HEK293T (cell line): ENCODE data around the gene ZFYVE21.

Experiments
- CTCF ChIA-PET: fragments of 350-600 bp; formaldehyde crosslinking; extraction: SDS; loops from one replicate; lab custom pipeline; 2021; ENCODE audit warnings: antibody characterized with exemption, inconsistent platforms; lab: Yijun Ruan, JAX
- POLR2A ChIA-PET: fragments of 350-600 bp; formaldehyde crosslinking; extraction: SDS; loops from one replicate; lab custom pipeline; 2020; ENCODE audit warnings: antibody characterized with exemption, inconsistent platforms; lab: Yijun Ruan, JAX
- DNase-seq: peaks from one replicate; pipeline ENCODE4 v3.0.0; 2012; ENCODE audit warnings: mixed read lengths; ENCODE audit errors: extremely low spot score
- ARNT ChIP-seq: fragments of 450-650 bp; IDR thresholded peaks from 2 replicates; pipeline ENCODE4 v1.6.1; 2017; ENCODE audit warnings: mild to moderate bottlenecking
- BHLHE40 ChIP-seq: fragments of 450-650 bp; IDR thresholded peaks from 2 replicates; pipeline ENCODE4 v1.6.1; 2016; ENCODE audit warnings: mild to moderate bottlenecking, moderate library complexity, borderline replicate concordance
- CTBP1 ChIP-seq: fragments of 450-650 bp; IDR thresholded peaks from 2 replicates; pipeline ENCODE4 v1.6.1; 2016; ENCODE audit warnings: borderline replicate concordance
- ELF4 ChIP-seq: fragments of 450-650 bp; IDR thresholded peaks from 2 replicates; pipeline ENCODE4 v1.6.1; 2017; ENCODE audit warnings: antibody characterized with exemption
- FOXA1 ChIP-seq: fragments of 450-650 bp; IDR thresholded peaks from 2 replicates; pipeline ENCODE4 v1.6.1; 2016; ENCODE audit warnings: mild to moderate bottlenecking
- FOXK2 ChIP-seq: fragments of 450-650 bp; IDR thresholded peaks from 2 replicates; pipeline ENCODE4 v1.6.1; 2016; ENCODE audit warnings: mild to moderate bottlenecking
- FOXM1 ChIP-seq: fragments of 450-650 bp; IDR thresholded peaks from 2 replicates; pipeline ENCODE4 v1.6.1; 2017; ENCODE audit warnings: mild to moderate bottlenecking, borderline replicate concordance
- HDGF ChIP-seq: fragments of 450-650 bp; IDR thresholded peaks from 2 replicates; pipeline ENCODE4 v1.6.1; 2017; ENCODE audit warnings: antibody characterized with exemption, borderline replicate concordance
- L3MBTL2 ChIP-seq: fragments of 450-650 bp; conservative IDR thresholded peaks from 2 replicates; pipeline ENCODE4 v1.6.1; 2016; ENCODE audit warnings: mild to moderate bottlenecking
- LEF1 ChIP-seq: fragments of 450-650 bp; IDR thresholded peaks from 2 replicates; pipeline ENCODE4 v1.6.1; 2017; ENCODE audit warnings: mild to moderate bottlenecking, borderline replicate concordance
- NFRKB ChIP-seq: fragments of 450-650 bp; IDR thresholded peaks from 2 replicates; pipeline ENCODE4 v1.6.1; 2016; ENCODE audit warnings: mild to moderate bottlenecking, moderate library complexity
- SP1 ChIP-seq: fragments of 450-650 bp; IDR thresholded peaks from 2 replicates; pipeline ENCODE4 v1.6.1; 2017
- SUZ12 ChIP-seq: fragments of 450-650 bp; IDR thresholded peaks from 2 replicates; pipeline ENCODE4 v1.6.1; 2016; ENCODE audit warnings: mild to moderate bottlenecking
- TARDBP ChIP-seq: fragments of 450-650 bp; IDR thresholded peaks from 2 replicates; pipeline ENCODE4 v1.6.1; 2016
- ZNF384 ChIP-seq: fragments of 450-650 bp; IDR thresholded peaks from 2 replicates; pipeline ENCODE4 v1.6.1; 2016
- TF ChIP-seq, protein P1 (sequence below): fragments of 450-650 bp; IDR thresholded peaks from 2 replicates; pipeline ENCODE4 v1.6.1; 2016

Gene ZFYVE21

GRCh38 chr14:103758059-103758776 is 42.6 kb downstream of the ZFYVE21 start:
- CTCF ChIA-PET: interaction anchor here (0.8 kb wide), 1 partner anchor 33 kb away, joined by 3 read pairs; no protein-coding TSS in a partner anchor
- no peak for DNase-seq
- no peak for TF ChIP-seq FOXA1
- TF ChIP-seq CTBP1: no peak
- TF ChIP-seq ARNT: no peak
- no peak for TF ChIP-seq LEF1
- TF ChIP-seq NFRKB: no peak
- TF ChIP-seq BHLHE40: no peak
- no peak for TF ChIP-seq ELF4
- no peak for TF ChIP-seq TARDBP
- TF ChIP-seq, protein P1, sequence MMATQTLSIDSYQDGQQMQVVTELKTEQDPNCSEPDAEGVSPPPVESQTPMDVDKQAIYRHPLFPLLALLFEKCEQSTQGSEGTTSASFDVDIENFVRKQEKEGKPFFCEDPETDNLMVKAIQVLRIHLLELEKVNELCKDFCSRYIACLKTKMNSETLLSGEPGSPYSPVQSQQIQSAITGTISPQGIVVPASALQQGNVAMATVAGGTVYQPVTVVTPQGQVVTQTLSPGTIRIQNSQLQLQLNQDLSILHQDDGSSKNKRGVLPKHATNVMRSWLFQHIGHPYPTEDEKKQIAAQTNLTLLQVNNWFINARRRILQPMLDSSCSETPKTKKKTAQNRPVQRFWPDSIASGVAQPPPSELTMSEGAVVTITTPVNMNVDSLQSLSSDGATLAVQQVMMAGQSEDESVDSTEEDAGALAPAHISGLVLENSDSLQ: no peak
- no peak for TF ChIP-seq FOXM1
- TF ChIP-seq SP1: no peak
- no peak for TF ChIP-seq ZNF384
- no peak for TF ChIP-seq FOXK2
- TF ChIP-seq L3MBTL2: no peak
- TF ChIP-seq SUZ12: no peak
- no peak for TF ChIP-seq HDGF
- POLR2A ChIA-PET: no interaction called here

GRCh38 chr14:103762036-103762435 is 46.4 kb downstream of the ZFYVE21 start:
- ChIA-PET CTCF (no interaction called here), POLR2A (no interaction called here)
- TF ChIP-seq L3MBTL2: no peak
- no peak for TF ChIP-seq FOXK2
- no peak for TF ChIP-seq FOXM1
- no peak for TF ChIP-seq NFRKB
- TF ChIP-seq SP1: no peak
- TF ChIP-seq TARDBP: no peak
- TF ChIP-seq ELF4: no peak
- no peak for TF ChIP-seq BHLHE40
- TF ChIP-seq ARNT: no peak
- TF ChIP-seq CTBP1: no peak
- no peak for TF ChIP-seq SUZ12
- no peak for TF ChIP-seq FOXA1
- TF ChIP-seq LEF1: no peak
- TF ChIP-seq HDGF: no peak
- DNase-seq: no peak

DNA sequence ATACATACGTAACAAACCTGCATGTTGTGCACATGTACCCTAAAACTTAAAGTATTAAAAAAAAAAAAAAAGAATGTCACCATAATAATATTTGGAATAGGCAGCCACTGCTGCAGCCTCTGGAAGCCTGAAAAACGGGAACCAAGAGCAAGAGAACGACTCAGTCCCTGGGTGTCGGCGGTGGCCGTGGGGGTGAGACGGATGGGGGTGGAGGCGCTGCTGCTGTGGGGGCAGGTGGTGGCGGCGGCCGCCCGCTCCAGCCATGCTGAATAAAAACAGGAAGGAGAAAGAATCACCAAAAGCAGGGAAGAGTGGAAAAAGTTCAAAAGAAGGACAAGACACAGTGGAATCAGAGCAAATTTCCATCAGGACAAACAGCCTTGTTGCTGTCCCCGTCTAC is 46.9 kb downstream of the ZFYVE21 start:
- DNase-seq: no peak
- ChIA-PET POLR2A (no interaction called here), CTCF (no interaction called here)
- TF ChIP-seq LEF1 (no peak), BHLHE40 (no peak), ZNF384 (no peak), CTBP1 (no peak), L3MBTL2 (no peak), FOXA1 (no peak), ARNT (no peak), FOXK2 (no peak), TARDBP (no peak), NFRKB (no peak)

- no peak for TF ChIP-seq L3MBTL2
- no peak for TF ChIP-seq LEF1
- TF ChIP-seq FOXM1: no peak
- POLR2A ChIA-PET: no interaction called here
- CTCF ChIA-PET: no interaction called here
- DNase-seq: no peak
These were observed 48.3 kb downstream of the ZFYVE21 start for GRCh38 chr14:103763730-103764488.

DNA sequence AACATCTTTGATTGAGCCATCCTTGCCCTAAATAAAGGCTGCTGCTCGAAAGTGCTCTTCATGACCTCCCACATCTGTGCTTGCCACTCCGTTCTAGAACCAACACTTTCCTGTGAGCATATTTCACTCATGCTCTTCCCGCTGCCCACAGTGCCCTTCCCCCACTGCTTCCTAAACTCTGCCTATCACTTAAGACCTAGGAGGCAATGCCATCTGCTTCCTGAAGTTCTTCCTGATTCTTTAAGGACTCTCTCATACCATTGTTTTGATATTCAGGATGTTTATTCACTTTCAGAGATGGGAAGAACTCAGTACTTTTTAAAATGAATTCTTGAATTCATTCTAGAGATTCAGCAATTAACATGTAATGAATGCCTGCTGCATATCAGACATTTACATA is 49.9 kb downstream of the ZFYVE21 start:
- CTCF ChIA-PET: no interaction called here
- POLR2A ChIA-PET: no interaction called here
- DNase-seq: no peak

GRCh38 chr14:103767336-103767894 is 51.8 kb downstream of the ZFYVE21 start:
- ChIA-PET POLR2A (no interaction called here), CTCF (no interaction called here)
- TF ChIP-seq L3MBTL2 (no peak), SP1 (no peak), FOXM1 (no peak), ZNF384 (no peak), FOXK2 (no peak)
- TF ChIP-seq, protein P1: no peak
- no peak for DNase-seq

More for the DNA sequence above, 49.9 kb downstream of the ZFYVE21 start:
- no peak for TF ChIP-seq FOXM1
- TF ChIP-seq TARDBP: no peak
- no peak for TF ChIP-seq SP1
- no peak for TF ChIP-seq ZNF384
- no peak for TF ChIP-seq BHLHE40
- no peak for TF ChIP-seq ARNT
- no peak for TF ChIP-seq HDGF
- no peak for TF ChIP-seq FOXA1
- TF ChIP-seq LEF1: no peak
- no peak for TF ChIP-seq SUZ12
- no peak for TF ChIP-seq L3MBTL2
- TF ChIP-seq CTBP1: no peak
- no peak for TF ChIP-seq NFRKB
- TF ChIP-seq, protein P1: no peak
- no peak for TF ChIP-seq ELF4
- no peak for TF ChIP-seq FOXK2
